ENCODE measurements around the gene MIOX. TPM values are rescaled to one million over a fixed set of nuclear protein-coding genes. Genes with fewer than 3 reads are reported as not detected.

MIOX gene
- total and polyA plus RNA-seq, 10 of the 15 experiments (the other 5 are each of a cell fraction or from before 2014, with no cell fraction given) = 0.10 to 0.31 TPM; not detected in 8

- Histone ChIP-seq H3K9ac (ENCODE audit: control insufficient read depth, insufficient read depth, low read length) (no peak overlapping the region), H3K9me3 (replicated peaks; ENCODE audit: control insufficient read depth, insufficient read depth, low read length) (no peaks in the 10 kb centered on the region), H3K27ac (ENCODE audit: control insufficient read depth, insufficient read depth) (no peak overlapping the region), H3K4me1 (ENCODE audit: control insufficient read depth, insufficient read depth, low read length) (no peaks in the 10 kb centered on the region; the same call in 1 of the 2 replicates), H2AFZ (ENCODE audit: control insufficient read depth, low read depth, low read length) (no peak overlapping the region), H3K36me3 (ENCODE audit: control insufficient read depth in 2 of 2, insufficient read depth in 2 of 2, low read length in 1 of 2) (peaks cover 8 to 31% of the 10 kb centered on the region in 2 experiments; a peak in 3 of 4 replicates), H4K20me1 (ENCODE audit: control insufficient read depth, insufficient read depth) (no peaks in the 10 kb centered on the region), H3K27me3 (replicated peaks in 1 of 2; ENCODE audit: control insufficient read depth in 2 of 2, insufficient read depth in 2 of 2, low read length in 1 of 2) (no peaks in the 10 kb centered on the region), H3K4me3 (no peak overlapping the region), H3K79me2 (ENCODE audit: control insufficient read depth, insufficient read depth, low read length) (no peaks in the 10 kb centered on the region), H3K4me2 (ENCODE audit: control insufficient read depth, insufficient read depth) (no peak overlapping the region)
- BruUV-seq (replicated peaks) = TSS peak; percentile 41
- CTCF ChIA-PET = no interaction called here
- POLR2A ChIA-PET = no interaction called here
- FAIRE-seq (no peak), ATAC-seq (no peak), DNase-seq (ENCODE audit: low read depth, low spot score) (no peak)
- in situ Hi-C loops (cut with MboI) = no loop called here
- WGBS (ENCODE audit: insufficient coverage, insufficient replicate concordance, low lambda C conversion rate, missing lambda C conversion rate) = 93% methylated on average over 27 of the region's 27 CpGs
- RAD21 ChIA-PET (ENCODE audit: unreplicated experiment) = interaction anchor here (1.1 kb wide), 1 partner anchor 204 kb away, joined by 3 read pairs; the partner anchor contains the start of gene HDAC10
- intact Hi-C loops (cut with micrococcal nuclease; ENCODE audit: unreplicated experiment) = no loop called here
- SMC1A ChIA-PET (ENCODE audit: uncharacterized antibody, unreplicated experiment) = no interaction called here
- TF ChIP-seq PAX5 (IDR thresholded peaks at IDR 0.05; ENCODE audit: borderline replicate concordance, low read depth, low read length) (no peak), RCOR1 (conservative IDR thresholded peaks at IDR 0.05; ENCODE audit: low read depth, low read length) (no peak), STAT3 (IDR thresholded peaks at IDR 0.05; ENCODE audit: low read depth, low read length) (no peak), STAT1 (conservative IDR thresholded peaks at IDR 0.05) (no peak), MXI1 (IDR thresholded peaks at IDR 0.05; ENCODE audit: low read depth, low read length) (no peak), ZBTB33 (IDR thresholded peaks at IDR 0.05) (no peak)
Measured at GRCh38 chr22:50454556-50455075, 32.0 kb upstream of the MIOX start.
